ENCODE data around the gene MYO1D. TPM values are rescaled to one million over a fixed set of nuclear protein-coding genes. Genes with fewer than 3 reads are reported as not detected.

Gene MYO1D
- total and polyA plus RNA-seq, 2 donors (not counting 1 experiment from before 2014, with no cell fraction given) = 5.4 to 26.7 TPM

GRCh38 chr17:32672711-32673110 lies 204.2 kb downstream of the MYO1D start:
- Histone ChIP-seq H3K79me2 (ENCODE audit: control insufficient read depth, insufficient read depth, low read length) (no peaks in the 10 kb centered on the region), H3K36me3 (replicated peaks in 1 of 2; ENCODE audit: control extremely low read depth in 1 of 2, control insufficient read depth in 1 of 2, extremely low read depth in 1 of 2, insufficient read depth in 2 of 2, low read length in 1 of 2) (no peaks in the 10 kb centered on the region), H3K27me3 (replicated peaks in 1 of 4; ENCODE audit: control extremely low read depth in 1 of 4, control insufficient read depth in 3 of 4, insufficient read depth in 4 of 4, low read length in 3 of 4) (no peaks in the 10 kb centered on the region), H3K4me1 (ENCODE audit: control insufficient read depth in 2 of 2, insufficient read depth in 2 of 2, low read length in 2 of 2) (no peaks in the 10 kb centered on the region), H2AFZ (ENCODE audit: insufficient read depth, low read depth, low read length, poor library complexity, severe bottlenecking) (no peak overlapping the region), H3K4me2 (replicated peaks; ENCODE audit: low read depth, low read length, poor library complexity, severe bottlenecking) (no peak overlapping the region), H3K9ac (ENCODE audit: low read length) (no peak overlapping the region), H3K9me3 (ENCODE audit: control extremely low read depth in 1 of 3, control insufficient read depth in 2 of 3, insufficient read depth in 1 of 3, low read length in 2 of 3) (peaks cover 0 to 16% (median 9%) of the 10 kb centered on the region in 3 donors), H3K27ac (ENCODE audit: low read length in 2 of 2) (no peak overlapping the region), H4K20me1 (ENCODE audit: control insufficient read depth, insufficient read depth, low read length, poor library complexity, severe bottlenecking) (no peaks in the 10 kb centered on the region), H3K4me3 (ENCODE audit: control extremely low read depth in 1 of 5, extremely low read depth in 1 of 5, insufficient read depth in 1 of 5, low read depth in 2 of 5, low read length in 4 of 5) (no peak overlapping the region)
- H3K9me3 Mint-ChIP-seq (ENCODE audit: insufficient read depth) = peaks cover 4% of the 10 kb centered on the region
- WGBS (ENCODE audit: insufficient coverage) = no CpG with 5 or more reads among the region's 1 CpG
- ChIA-PET CTCF (no interaction called here), POLR2A (no interaction called here)
- no peak for ATAC-seq (ENCODE audit: low read depth)
- no peak overlapping the region for H3K27ac Mint-ChIP-seq
- no peaks in the 10 kb centered on the region for H3K4me1 Mint-ChIP-seq
- intact Hi-C loops (cut with micrococcal nuclease) = no loop called here
- no peaks in the 10 kb centered on the region for H3K27me3 Mint-ChIP-seq
- DNase-seq = no peak
- TF ChIP-seq EZH2 (IDR thresholded peaks at IDR 0.05; ENCODE audit: borderline replicate concordance, insufficient read depth, low read depth, low read length, poor library complexity, severe bottlenecking) (no peak), CTCF (IDR thresholded peaks at IDR 0.05) (no peak)
- H3K4me3 Mint-ChIP-seq = no peak overlapping the region

DNA sequence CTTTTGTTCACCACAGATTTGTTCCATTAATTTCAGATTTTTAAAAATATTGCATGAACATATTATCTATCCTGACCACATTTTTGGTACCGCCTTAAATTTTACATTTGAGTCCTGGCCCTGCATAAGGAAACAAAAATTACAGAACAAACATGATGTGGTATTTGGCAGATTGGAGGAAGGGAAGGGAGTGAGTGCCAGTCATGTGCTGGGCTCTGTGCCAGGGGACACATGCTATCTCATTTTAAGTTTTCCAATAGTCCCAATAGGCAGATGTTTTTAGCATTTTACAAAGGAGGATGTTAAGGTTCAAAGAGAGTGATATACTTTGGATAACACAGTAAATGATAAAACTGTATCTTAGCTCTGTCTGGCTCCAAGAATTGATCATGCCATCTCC lies 205.0 kb downstream of the MYO1D start:
- H3K4me1 ChIP-seq (ENCODE audit: control insufficient read depth in 2 of 2, insufficient read depth in 2 of 2, low read length in 2 of 2) = no peaks in the 10 kb centered on the region
- no CpG with 5 or more reads among the region's 1 CpG for WGBS (ENCODE audit: insufficient coverage)
- H4K20me1 ChIP-seq (ENCODE audit: control insufficient read depth, insufficient read depth, low read length, poor library complexity, severe bottlenecking) = no peaks in the 10 kb centered on the region
- H3K4me2 ChIP-seq (replicated peaks; ENCODE audit: low read depth, low read length, poor library complexity, severe bottlenecking) = no peak overlapping the region
- H2AFZ ChIP-seq (ENCODE audit: insufficient read depth, low read depth, low read length, poor library complexity, severe bottlenecking) = no peak overlapping the region
- no peak for DNase-seq
- H3K9me3 ChIP-seq (ENCODE audit: control extremely low read depth in 1 of 3, control insufficient read depth in 2 of 3, insufficient read depth in 1 of 3, low read length in 2 of 3) = peaks cover 0 to 15% (median 9%) of the 10 kb centered on the region in 3 donors
- H3K9ac ChIP-seq (ENCODE audit: low read length) = no peak overlapping the region
- POLR2A ChIA-PET = no interaction called here
- H3K27ac ChIP-seq (ENCODE audit: low read length in 2 of 2) = no peak overlapping the region
- H3K4me3 Mint-ChIP-seq = no peak overlapping the region
- no peak overlapping the region for H3K4me3 ChIP-seq (ENCODE audit: control extremely low read depth in 1 of 5, extremely low read depth in 1 of 5, insufficient read depth in 1 of 5, low read depth in 2 of 5, low read length in 4 of 5)
- H3K27me3 Mint-ChIP-seq = no peaks in the 10 kb centered on the region
- no peaks in the 10 kb centered on the region for H3K27me3 ChIP-seq (replicated peaks in 1 of 4; ENCODE audit: control extremely low read depth in 1 of 4, control insufficient read depth in 3 of 4, insufficient read depth in 4 of 4, low read length in 3 of 4)
- no peak for ATAC-seq (ENCODE audit: low read depth)
- H3K9me3 Mint-ChIP-seq (ENCODE audit: insufficient read depth) = peaks cover 4% of the 10 kb centered on the region
- CTCF ChIA-PET = no interaction called here
- no peak overlapping the region for H3K27ac Mint-ChIP-seq
- intact Hi-C loops (cut with micrococcal nuclease) = no loop called here
- H3K4me1 Mint-ChIP-seq = no peaks in the 10 kb centered on the region
- H3K36me3 ChIP-seq (replicated peaks in 1 of 2; ENCODE audit: control extremely low read depth in 1 of 2, control insufficient read depth in 1 of 2, extremely low read depth in 1 of 2, insufficient read depth in 2 of 2, low read length in 1 of 2) = no peaks in the 10 kb centered on the region
- no peaks in the 10 kb centered on the region for H3K79me2 ChIP-seq (ENCODE audit: control insufficient read depth, insufficient read depth, low read length)
- TF ChIP-seq CTCF (IDR thresholded peaks at IDR 0.05) (no peak), EZH2 (IDR thresholded peaks at IDR 0.05; ENCODE audit: borderline replicate concordance, insufficient read depth, low read depth, low read length, poor library complexity, severe bottlenecking) (no peak)
